GM12878 (cell line): ENCODE results near the gene SPTBN1. TPM values are rescaled to one million over a fixed set of nuclear protein-coding genes. Genes with fewer than 3 reads are reported as not detected.

ENCODE experiments used
- ATAC-seq: fragments of 200-7000 bp; cut with Tn5 transposase; 3 replicates; pipeline ENCODE4 v1.9.1; 2020; ENCODE audit warnings: mild to moderate bottlenecking, moderate library complexity
- BruUV-seq: library from RNA; stranded (reverse); fragments of 400-500 nt; replicated peaks from 2 replicates; lab custom pipeline; 2021; lab: Mats Ljungman, UMichigan
- CTCF ChIA-PET: fragments of 300-600 bp; sonication (Branson Sonifier 250); formaldehyde crosslinking; extraction: SDS; loops from one replicate; lab custom pipeline; 2021; ENCODE audit warnings: inconsistent platforms; lab: Yijun Ruan, JAX
- POLR2A ChIA-PET: fragments of 350-600 bp; formaldehyde crosslinking; extraction: SDS; loops from one replicate; lab custom pipeline; 2021; ENCODE audit warnings: inconsistent platforms; lab: Charles Lee
- RAD21 ChIA-PET: fragments of 300-600 bp; sonication (Branson Sonifier 250); formaldehyde crosslinking; loops from one replicate; lab custom pipeline; 2023; ENCODE audit warnings: antibody characterized with exemption; ENCODE audit not compliant: unreplicated experiment; lab: Charles Lee
- SMC1A ChIA-PET: fragments of 300-600 bp; sonication (Branson Sonifier 250); formaldehyde crosslinking; loops from one replicate; lab custom pipeline; 2023; ENCODE audit not compliant: unreplicated experiment, uncharacterized antibody; lab: Charles Lee
- DNase-seq: peaks from one replicate; pipeline ENCODE4 v3.0.0-alpha.2; 2011; ENCODE audit warnings: low read depth, low spot score
- FAIRE-seq: peaks from 3 replicates; lab custom pipeline; 2011; peaks lifted over from hg19 to GRCh38; lab: Jason Lieb, UNC
- H2AFZ ChIP-seq: 2 replicates; pipeline ENCODE4 v1.6.0; 2011; ENCODE audit warnings: low read depth, low read length, control low read depth; ENCODE audit not compliant: control insufficient read depth
- H3K27ac ChIP-seq: 2 replicates; pipeline ENCODE4 v1.5.1; 2011; ENCODE audit warnings: control low read depth; ENCODE audit not compliant: control insufficient read depth, insufficient read depth
- H3K27me3 ChIP-seq, 2 experiments: replicated peaks in 1 of 2; 2 replicates each; pipeline versions ENCODE4 v1.6.0 to v1.6.1; 2011; ENCODE audit warnings: low read length in 1 of 2; ENCODE audit not compliant: control insufficient read depth in 2 of 2, insufficient read depth in 2 of 2
- H3K36me3 ChIP-seq, 2 experiments: 2 replicates each; pipeline ENCODE4 v1.5.1; 2011; ENCODE audit warnings: low read length in 1 of 2; ENCODE audit not compliant: control insufficient read depth in 2 of 2, insufficient read depth in 2 of 2
- H3K4me1 ChIP-seq: 2 replicates; pipeline ENCODE4 v1.6.1; 2011; ENCODE audit warnings: mild to moderate bottlenecking, low read length, moderate library complexity, mixed read lengths; ENCODE audit not compliant: control insufficient read depth, insufficient read depth
- H3K4me2 ChIP-seq: 2 replicates; pipeline ENCODE4 v1.6.0; 2011; ENCODE audit warnings: control low read depth; ENCODE audit not compliant: control insufficient read depth, insufficient read depth
- H3K4me3 ChIP-seq: fragments of 200-600 bp; sonication (generic); 2 replicates; pipeline ENCODE4 v1.5.1; 2016
- H3K79me2 ChIP-seq: 2 replicates; pipeline ENCODE4 v1.6.0; 2011; ENCODE audit warnings: low read length; ENCODE audit not compliant: control insufficient read depth, insufficient read depth
- H3K9ac ChIP-seq: 2 replicates; pipeline ENCODE4 v1.8.0; 2011; ENCODE audit warnings: low read length, control low read depth, mixed read lengths; ENCODE audit not compliant: control insufficient read depth, insufficient read depth
- H3K9me3 ChIP-seq: replicated peaks from 3 replicates; pipeline ENCODE4 v1.5.1; 2011; ENCODE audit warnings: mild to moderate bottlenecking, low read length; ENCODE audit not compliant: control insufficient read depth, insufficient read depth
- H4K20me1 ChIP-seq: 2 replicates; pipeline ENCODE4 v1.6.0; 2011; ENCODE audit not compliant: control insufficient read depth, insufficient read depth
- ATF3 ChIP-seq: IDR thresholded peaks from 2 replicates; pipeline ENCODE4 v1.6.1; 2011; ENCODE audit warnings: low read depth, mild to moderate bottlenecking, low read length, moderate library complexity, borderline replicate concordance; ENCODE audit errors: extremely low read depth
- BCL3 ChIP-seq: IDR thresholded peaks from 2 replicates; pipeline ENCODE4 v1.6.1; 2011; ENCODE audit warnings: borderline replicate concordance, low read depth, mild to moderate bottlenecking, moderate library complexity, low read length; ENCODE audit not compliant: insufficient read depth, poor library complexity, severe bottlenecking
- CEBPZ ChIP-seq: fragments of 150-350 bp; IDR thresholded peaks from 2 replicates; pipeline ENCODE4 v1.6.1; 2016; ENCODE audit warnings: low read depth, low read length
- E4F1 ChIP-seq: fragments of 450-650 bp; IDR thresholded peaks from 2 replicates; pipeline ENCODE4 v1.6.1; 2018; ENCODE audit warnings: borderline replicate concordance, mild to moderate bottlenecking; ENCODE audit not compliant: partially characterized antibody
- EED ChIP-seq: sonication (generic); IDR thresholded peaks from 2 replicates; pipeline ENCODE4 v1.6.1; 2016; ENCODE audit warnings: antibody characterized with exemption, low read depth
- ETV6 ChIP-seq, 2 experiments: fragments of 450-650 bp in 1 of 2; IDR thresholded peaks in 1 of 2; conservative IDR thresholded peaks in 1 of 2; 2 replicates each; pipeline ENCODE4 v1.6.1; 2014; ENCODE audit warnings: antibody characterized with exemption in 1 of 2, borderline replicate concordance in 1 of 2, low read depth in 1 of 2, mild to moderate bottlenecking in 1 of 2, moderate library complexity in 1 of 2
- FOXM1 ChIP-seq: IDR thresholded peaks from 2 replicates; pipeline ENCODE4 v1.6.1; 2012; ENCODE audit warnings: low read depth, mild to moderate bottlenecking, inconsistent platforms, low read length, moderate library complexity
- NFYA ChIP-seq: IDR thresholded peaks from 2 replicates; pipeline ENCODE4 v1.6.1; 2011; ENCODE audit warnings: low read depth, mild to moderate bottlenecking, low read length, improper control_type of control experiment, borderline replicate concordance
- NR2F1 ChIP-seq: fragments of 450-650 bp; conservative IDR thresholded peaks from 2 replicates; pipeline ENCODE4 v1.6.1; 2017; ENCODE audit warnings: mild to moderate bottlenecking
- POLR2A ChIP-seq: IDR thresholded peaks from 2 replicates; pipeline ENCODE4 v1.6.1; 2011; ENCODE audit warnings: low read depth, mild to moderate bottlenecking, low read length
- USF2 ChIP-seq: IDR thresholded peaks from 2 replicates; pipeline ENCODE4 v1.6.1; 2011; ENCODE audit warnings: low read depth, low read length, improper control_type of control experiment, borderline replicate concordance
- WGBS: methylation state at CpG from one replicate; pipeline ENCODE4 v1.1.6; 2016; ENCODE audit warnings: low lambda C conversion rate; ENCODE audit not compliant: insufficient replicate concordance, insufficient coverage; ENCODE audit errors: missing lambda C conversion rate; 5-methylcytosine and 5-hydroxymethylcytosine counted together
- in situ Hi-C: fragments of 300-500 bp; cut with MboI; formaldehyde crosslinking; loops from 9 replicates; pipeline ENCODE4 v1.14.3; 2018; ENCODE audit warnings: mixed read lengths
- intact Hi-C: fragments of 100-400 bp; cut with micrococcal nuclease; formaldehyde crosslinking; loops from one replicate; pipeline ENCODE4 v1.14.2; 2022; ENCODE audit not compliant: unreplicated experiment
- polyA plus RNA-seq, 11 experiments: library from polyadenylated mRNA; depleted of rRNA in 4 of 11; unstranded in 6 of 11; stranded (reverse) in 5 of 11; fragments of >200 nt; fragmentation: Nextera tagmentation in 4 of 11; fragmentation: Illumina TruSeq in 1 of 11; extraction: Ambion mirVana in 4 of 11; extraction: Trizol in 1 of 11; gene quantifications; 1 replicate in 1 of 11; 2 replicates in 10 of 11; pipeline versions ENCODE4 v1.2.1 to v1.2.3, GENCODE V29; 2011 to 2016; ENCODE audit warnings: inconsistent platforms in 2 of 11, missing spikeins in 2 of 11, low read depth in 1 of 11
- total RNA-seq, 4 experiments: library from RNA; depleted of rRNA in 3 of 4; stranded (reverse); fragments of >200 nt in 3 of 4; fragmentation: Illumina TruSeq in 1 of 4; extraction: Trizol in 1 of 4; gene quantifications; 2 replicates each; pipeline versions ENCODE4 v1.2.1 to v1.2.3, GENCODE V29; 2013 to 2021

Gene SPTBN1
- total and polyA plus RNA-seq, 10 of the 15 experiments (the other 5 are each of a cell fraction or from before 2014, with no cell fraction given), result 20.6 to 154 (median 76.7) TPM

- H3K9ac ChIP-seq, result no peak overlapping the region; the same call in 1 of the 2 replicates
- peak; percentile 85 for ATAC-seq
- RAD21 ChIA-PET, result interaction anchor here (0.7 to 8.7 kb wide), 33 partner anchors 11 to 417 kb away, joined by 3 to 157 read pairs (median 8); no protein-coding TSS in a partner anchor
- H3K36me3 ChIP-seq, result no peaks in the 10 kb centered on the region
- H2AFZ ChIP-seq, result peak overlapping the region; percentile 10
- no peaks in the 10 kb centered on the region for H3K9me3 ChIP-seq
- in situ Hi-C loops, result loop anchor here (10.0 kb wide), 2 partner anchors 180 to 310 kb away; no protein-coding TSS in a partner anchor
- 75% methylated on average over 13 of the region's 13 CpGs for WGBS
- H3K79me2 ChIP-seq, result no peaks in the 10 kb centered on the region
- peak; percentile 45 for DNase-seq
- BruUV-seq, result TSS peak; percentile 85
- no peaks in the 10 kb centered on the region for H3K27me3 ChIP-seq
- POLR2A ChIA-PET, result interaction anchor here (0.6 to 3.8 kb wide), 20 partner anchors 12 to 149 kb away, joined by 3 to 43 read pairs (median 4); no protein-coding TSS in a partner anchor
- no peak overlapping the region for H3K4me3 ChIP-seq
- CTCF ChIA-PET, result interaction anchor here (0.6 to 9.5 kb wide), 43 partner anchors 12 to 651 kb away, joined by 3 to 177 read pairs (median 7); no protein-coding TSS in a partner anchor
- no peak overlapping the region for H3K27ac ChIP-seq
- H3K4me2 ChIP-seq, result peak overlapping the region; percentile 69
- no peaks in the 10 kb centered on the region for H4K20me1 ChIP-seq
- H3K4me1 ChIP-seq, result peaks cover 15% of the 10 kb centered on the region
- SMC1A ChIA-PET, result interaction anchor here (0.7 to 9.9 kb wide), 52 partner anchors 10 to 471 kb away, joined by 3 to 125 read pairs (median 8); no protein-coding TSS in a partner anchor
- no peak for FAIRE-seq
- intact Hi-C loops, result loop anchor here (5.0 kb wide), 1 partner anchor 133 kb away; no protein-coding TSS in a partner anchor
- peak; percentile 23; the same call in 1 of the 2 replicates for TF ChIP-seq USF2
- no peak for TF ChIP-seq ETV6 (conservative IDR thresholded peaks at IDR 0.05 in 1 of 2, IDR thresholded peaks at IDR 0.05 in 1 of 2; ENCODE audit: borderline replicate concordance in 1 of 2, low read depth in 1 of 2)
- TF ChIP-seq BCL3, result peak; percentile 31
- peak; percentile 79 for TF ChIP-seq EED
- no peak for TF ChIP-seq POLR2A
- TF ChIP-seq E4F1, result no peak
- TF ChIP-seq FOXM1, result peak; percentile 35; the same call in 1 of the 2 replicates
- 0 out of 2 replicates have a peak, but pooled peaks have one; percentile 6 for TF ChIP-seq ATF3
- TF ChIP-seq NR2F1, result 0 out of 2 replicates have a peak, but pooled peaks have one; percentile 18
- no peak for TF ChIP-seq NFYA
- TF ChIP-seq CEBPZ, result no peak
Measured at GRCh38 chr2:54524226-54524991, 68.3 kb downstream of the SPTBN1 start.
